SK-N-SH treated with all-trans-retinoic acid at 6 μM for 48 hours (cell line): Measurements from ENCODE around the gene ALDH3A1.

Source experiments
- ATAC-seq: fragments of 200-7000 bp; cut with Tn5 transposase; 3 replicates; pipeline ENCODE4 v1.9.1; 2020; ENCODE audit warnings: mild to moderate bottlenecking, moderate library complexity
- ARNTL ChIP-seq: fragments of 450-650 bp; formaldehyde crosslinking; IDR thresholded peaks from 2 replicates; pipeline ENCODE4 v1.5.0; 2020; ENCODE audit warnings: low read depth, mild to moderate bottlenecking, moderate library complexity, borderline replicate concordance
- BACH2 ChIP-seq: fragments of 250-450 bp; sonication (Bioruptor Pico); IDR thresholded peaks from 2 replicates; pipeline ENCODE4 v1.9.0; 2021; ENCODE audit warnings: mild to moderate bottlenecking, borderline replicate concordance
- CSDC2 ChIP-seq: fragments of 250-450 bp; sonication (Bioruptor Pico); IDR thresholded peaks from 2 replicates; pipeline ENCODE4 v1.5.0; 2020; ENCODE audit warnings: mild to moderate bottlenecking, moderate library complexity
- CSRNP3 ChIP-seq: fragments of 250-450 bp; sonication (Bioruptor Pico); IDR thresholded peaks from 2 replicates; pipeline ENCODE4 v1.5.1; 2021; ENCODE audit warnings: mild to moderate bottlenecking, moderate library complexity
- ESRRG ChIP-seq: fragments of 250-450 bp; sonication (Bioruptor Pico); IDR thresholded peaks from 2 replicates; pipeline ENCODE4 v1.6.1; 2021; ENCODE audit warnings: mild to moderate bottlenecking
- GLIS3 ChIP-seq: fragments of 250-450 bp; sonication (Bioruptor Pico); IDR thresholded peaks from 2 replicates; pipeline ENCODE4 v1.5.0; 2020; ENCODE audit warnings: mild to moderate bottlenecking, moderate library complexity
- ISL1 ChIP-seq: fragments of 250-450 bp; sonication (Bioruptor Pico); IDR thresholded peaks from 2 replicates; pipeline ENCODE4 v2.1.2; 2022; ENCODE audit warnings: mild to moderate bottlenecking, moderate library complexity
- PATZ1 ChIP-seq: fragments of 250-450 bp; sonication (Bioruptor Pico); IDR thresholded peaks from 2 replicates; pipeline ENCODE4 v1.8.0; 2020; ENCODE audit warnings: mild to moderate bottlenecking, moderate library complexity, borderline replicate concordance
- POU6F1 ChIP-seq: fragments of 250-450 bp; sonication (Bioruptor Pico); IDR thresholded peaks from 2 replicates; pipeline ENCODE4 v1.8.0; 2021; ENCODE audit warnings: low read depth, mild to moderate bottlenecking, moderate library complexity, borderline replicate concordance
- PPARA ChIP-seq: fragments of 250-450 bp; sonication (Bioruptor Pico); IDR thresholded peaks from 2 replicates; pipeline ENCODE4 v1.5.0; 2020; ENCODE audit warnings: mild to moderate bottlenecking, borderline replicate concordance
- RARB ChIP-seq: fragments of 250-450 bp; sonication (Bioruptor Pico); IDR thresholded peaks from 2 replicates; pipeline ENCODE4 v1.8.0; 2021; ENCODE audit warnings: mild to moderate bottlenecking, moderate library complexity
- SNAI2 ChIP-seq: fragments of 250-450 bp; sonication (Bioruptor Pico); IDR thresholded peaks from 2 replicates; pipeline ENCODE4 v1.5.0; 2020; ENCODE audit warnings: mild to moderate bottlenecking, moderate library complexity
- TCF4 ChIP-seq: fragments of 250-450 bp; sonication (Bioruptor Pico); IDR thresholded peaks from 2 replicates; pipeline ENCODE4 v1.8.0; 2021; ENCODE audit warnings: mild to moderate bottlenecking, moderate library complexity, borderline replicate concordance
- TOX ChIP-seq: fragments of 250-450 bp; sonication (Bioruptor Pico); IDR thresholded peaks from 2 replicates; pipeline ENCODE4 v1.8.0; 2021; ENCODE audit warnings: mild to moderate bottlenecking, moderate library complexity, borderline replicate concordance
- TSHZ2 ChIP-seq: fragments of 250-450 bp; sonication (Bioruptor Pico); IDR thresholded peaks from 2 replicates; pipeline ENCODE4 v1.5.0; 2020; ENCODE audit warnings: mild to moderate bottlenecking, moderate library complexity
- ZC3H10 ChIP-seq: fragments of 250-450 bp; sonication (Bioruptor Pico); IDR thresholded peaks from 2 replicates; pipeline ENCODE4 v1.5.1; 2021; ENCODE audit warnings: mild to moderate bottlenecking, moderate library complexity
- ZFP3 ChIP-seq: fragments of 250-450 bp; sonication (Bioruptor Pico); IDR thresholded peaks from 2 replicates; pipeline ENCODE4 v1.5.0; 2020; ENCODE audit warnings: mild to moderate bottlenecking, moderate library complexity
- ZFP30 ChIP-seq: fragments of 450-650 bp; formaldehyde crosslinking; IDR thresholded peaks from 2 replicates; pipeline ENCODE4 v1.5.0; 2022; ENCODE audit warnings: mild to moderate bottlenecking, moderate library complexity
- ZNF565 ChIP-seq: fragments of 450-650 bp; formaldehyde crosslinking; conservative IDR thresholded peaks from 2 replicates; pipeline ENCODE4 v1.5.0; 2020; ENCODE audit warnings: low read depth, mild to moderate bottlenecking, moderate library complexity
- ZNF70 ChIP-seq: fragments of 450-650 bp; formaldehyde crosslinking; IDR thresholded peaks from 2 replicates; pipeline ENCODE4 v1.5.0; 2020; ENCODE audit warnings: mild to moderate bottlenecking, moderate library complexity
- ZNF8 ChIP-seq: fragments of 450-650 bp; formaldehyde crosslinking; IDR thresholded peaks from 2 replicates; pipeline ENCODE4 v1.5.0; 2020; ENCODE audit warnings: mild to moderate bottlenecking, moderate library complexity

The ALDH3A1 gene

GRCh38 chr17:19709841-19710240 lies 38.3 kb downstream of the ALDH3A1 start:
- ATAC-seq = no peak

GRCh38 chr17:19708431-19709175 lies 39.5 kb downstream of the ALDH3A1 start:
- ATAC-seq = no peak

More at GRCh38 chr17:19709841-19710240, 38.3 kb downstream of the ALDH3A1 start:
- TF ChIP-seq ZFP30 (CRISPR knock-in tag) (no peak), ZFP3 (CRISPR knock-in tag) (no peak), ZNF565 (CRISPR knock-in tag) (no peak), POU6F1 (CRISPR knock-in tag) (no peak), ISL1 (no peak), PATZ1 (CRISPR knock-in tag) (no peak), CSRNP3 (CRISPR knock-in tag) (no peak), ZNF8 (no peak), SNAI2 (no peak), RARB (CRISPR knock-in tag) (no peak), TCF4 (no peak), ZNF70 (CRISPR knock-in tag) (no peak)

GRCh38 chr17:19707728-19708221 lies 40.3 kb downstream of the ALDH3A1 start:
- ATAC-seq = no peak

More at GRCh38 chr17:19708431-19709175, 39.5 kb downstream of the ALDH3A1 start:
- no peak for TF ChIP-seq TOX (CRISPR knock-in tag)
- TF ChIP-seq ARNTL (CRISPR knock-in tag) = no peak
- TF ChIP-seq RARB (CRISPR knock-in tag) = no peak
- no peak for TF ChIP-seq ZNF70 (CRISPR knock-in tag)
- TF ChIP-seq BACH2 (CRISPR knock-in tag) = no peak

More at GRCh38 chr17:19707728-19708221, 40.3 kb downstream of the ALDH3A1 start:
- TF ChIP-seq TSHZ2 (CRISPR knock-in tag) (no peak), POU6F1 (CRISPR knock-in tag) (no peak), PPARA (CRISPR knock-in tag) (no peak), PATZ1 (CRISPR knock-in tag) (no peak), ESRRG (no peak), SNAI2 (no peak), ISL1 (no peak), TOX (CRISPR knock-in tag) (no peak), ZNF70 (CRISPR knock-in tag) (no peak), RARB (CRISPR knock-in tag) (no peak), ZNF8 (no peak), BACH2 (CRISPR knock-in tag) (no peak), GLIS3 (no peak), CSDC2 (CRISPR knock-in tag) (no peak), ZC3H10 (CRISPR knock-in tag) (no peak), ZFP30 (CRISPR knock-in tag) (no peak), ZNF565 (CRISPR knock-in tag) (no peak)
